HPDE6-E6E7 (cell line): ENCODE results near the gene DNAH8.

ENCODE experiments used
- DNase-seq: peaks from one replicate; pipeline ENCODE4 v3.0.0; 2011; ENCODE audit warnings: missing footprints; ENCODE audit errors: extremely low spot score

DNAH8 gene

DNA sequence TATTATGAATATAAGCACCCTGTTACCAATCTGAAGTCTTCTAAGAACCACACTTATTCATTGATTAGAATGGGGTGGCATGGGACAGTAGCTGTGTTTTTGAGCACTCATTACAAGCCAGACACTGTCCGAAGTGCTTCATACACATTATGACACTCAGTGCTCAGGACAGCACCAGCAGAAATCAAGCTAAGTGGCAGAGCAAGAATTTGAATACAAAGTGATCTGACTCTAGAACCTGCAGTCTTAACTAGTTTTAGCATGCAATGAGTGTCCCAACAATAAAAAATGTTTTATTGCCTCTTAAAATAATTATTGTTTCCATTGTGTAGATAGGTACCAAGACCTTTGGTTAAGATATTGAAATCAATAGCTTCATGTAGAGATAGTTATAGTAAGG is 294.4 kb downstream of the DNAH8 start:
- DNase-seq, result no peak

DNA sequence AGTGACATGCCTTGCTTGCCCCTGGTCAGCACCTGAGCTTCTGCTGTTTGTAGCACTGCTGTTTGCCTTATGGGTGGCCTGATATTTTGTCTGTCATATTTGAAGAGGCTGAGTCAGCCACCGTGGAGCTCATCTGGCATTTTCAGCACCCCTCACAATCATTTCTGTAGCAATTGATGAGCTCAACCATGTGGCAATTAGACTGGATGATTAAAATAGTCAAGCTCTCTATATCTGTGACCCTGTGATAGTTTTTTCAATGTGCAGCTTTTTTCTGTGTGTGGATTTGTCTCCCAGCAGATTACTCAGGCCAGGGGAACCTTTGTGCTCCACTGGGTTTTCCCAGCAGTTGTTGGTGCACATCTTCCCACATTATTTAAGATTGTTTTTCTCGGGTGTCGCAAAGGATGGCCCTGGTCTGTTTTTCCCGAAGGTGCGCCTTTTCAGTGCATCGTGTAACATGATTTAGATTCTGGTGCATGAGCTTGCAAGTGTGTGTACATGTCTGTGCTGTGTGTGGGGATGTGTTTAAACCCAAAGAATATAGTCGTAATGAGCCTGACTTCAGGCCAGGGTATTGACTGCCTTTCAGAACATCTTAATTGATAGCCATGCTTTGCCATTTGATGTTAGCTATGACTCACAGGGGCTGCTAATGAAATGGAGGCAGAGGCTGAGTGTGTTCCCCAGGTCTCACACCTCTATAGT is 301.9 kb downstream of the DNAH8 start:
- no peak for DNase-seq

DNA sequence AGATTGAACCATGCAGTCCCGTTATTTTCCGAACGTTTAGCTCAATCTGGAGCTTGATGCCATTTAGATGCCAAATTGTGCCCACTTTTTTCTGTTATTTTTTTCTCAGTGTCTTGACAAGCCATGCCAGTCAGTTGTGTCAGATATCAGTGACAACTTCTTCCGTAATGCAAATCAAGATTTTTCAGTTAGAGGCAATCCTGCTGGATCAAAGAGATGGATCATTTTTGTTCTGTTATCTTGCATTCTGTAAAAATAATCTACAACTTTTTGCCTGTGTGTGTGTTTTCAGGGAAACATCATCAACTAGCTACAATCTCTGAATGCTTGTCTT is 302.4 kb downstream of the DNAH8 start:
- no peak for DNase-seq

DNA sequence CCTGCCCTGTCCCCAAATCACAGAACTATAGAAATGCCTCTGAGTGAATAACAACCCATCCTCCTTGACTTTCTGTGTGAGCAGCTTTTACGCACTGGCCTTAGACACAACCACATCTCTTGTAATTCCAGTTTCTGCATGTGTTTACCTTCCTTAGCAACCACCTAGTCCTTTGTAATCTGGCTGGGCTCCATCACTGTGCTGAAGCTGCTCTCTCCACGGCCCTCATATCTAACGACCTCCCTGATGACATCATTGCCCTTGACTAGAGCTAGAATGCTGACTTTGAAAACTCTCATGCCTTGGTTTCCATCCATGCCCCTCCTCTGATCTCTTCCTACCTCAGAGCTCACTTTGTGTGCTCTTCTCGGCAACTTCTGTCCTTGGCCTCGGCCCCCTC is 303.0 kb downstream of the DNAH8 start:
- DNase-seq, result no peak

DNA sequence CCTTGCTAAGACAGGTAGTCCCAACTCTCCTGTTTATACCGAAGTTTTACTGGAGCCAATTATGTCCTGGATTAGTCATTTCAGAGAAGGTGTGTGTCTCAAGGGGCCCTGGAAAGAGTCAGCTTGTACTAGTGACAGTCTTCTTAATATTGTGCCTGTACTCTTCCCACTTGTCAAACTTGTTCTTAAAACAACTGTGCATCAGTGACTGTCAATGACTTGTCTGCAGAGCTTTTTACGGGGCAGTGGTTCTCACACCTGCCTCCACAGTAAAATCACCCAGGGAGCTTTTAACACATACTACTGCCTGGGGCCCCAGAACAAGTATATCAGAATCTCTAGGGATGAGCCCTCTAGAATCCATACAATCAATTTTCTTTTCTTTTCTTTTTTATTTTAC is 305.0 kb downstream of the DNAH8 start:
- no peak for DNase-seq

DNA sequence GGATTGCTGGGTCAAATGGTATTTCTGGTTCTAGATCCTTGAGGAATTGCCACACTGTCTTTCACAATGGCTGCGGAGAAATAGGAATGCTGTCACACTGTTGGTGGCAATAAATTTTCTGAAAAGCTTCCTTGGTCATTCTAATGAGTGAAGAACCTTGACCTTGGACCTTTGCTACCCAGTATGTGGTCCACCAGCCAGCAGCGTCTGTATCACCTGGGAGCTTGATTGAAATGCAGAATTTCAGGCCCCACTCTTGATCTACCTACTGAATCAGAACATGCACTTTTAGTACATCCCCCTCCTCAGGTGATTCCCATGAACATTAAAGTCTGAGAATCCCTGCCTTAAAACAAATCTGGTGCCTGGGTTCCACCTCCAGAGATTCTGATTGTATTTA is 305.9 kb downstream of the DNAH8 start:
- DNase-seq, result no peak

DNA sequence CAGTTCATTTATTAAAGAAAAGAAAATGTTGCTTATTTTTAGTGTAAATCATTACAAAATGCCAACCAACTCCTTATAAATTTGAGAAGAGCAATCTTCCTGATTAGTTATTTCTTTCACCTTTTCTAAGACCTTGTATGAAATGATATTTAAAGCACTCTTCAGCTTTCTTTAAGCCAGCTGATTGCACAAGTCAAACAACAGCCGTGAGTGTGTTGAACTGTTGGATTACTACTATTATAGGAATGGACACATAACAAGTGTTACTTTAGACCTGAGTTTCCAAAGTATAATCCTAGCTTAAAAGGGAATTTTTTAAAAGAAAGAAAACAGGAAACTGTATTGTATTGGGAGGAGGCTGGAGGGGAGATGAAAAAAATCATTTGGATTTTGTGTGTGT is 306.7 kb downstream of the DNAH8 start:
- no peak for DNase-seq

DNA sequence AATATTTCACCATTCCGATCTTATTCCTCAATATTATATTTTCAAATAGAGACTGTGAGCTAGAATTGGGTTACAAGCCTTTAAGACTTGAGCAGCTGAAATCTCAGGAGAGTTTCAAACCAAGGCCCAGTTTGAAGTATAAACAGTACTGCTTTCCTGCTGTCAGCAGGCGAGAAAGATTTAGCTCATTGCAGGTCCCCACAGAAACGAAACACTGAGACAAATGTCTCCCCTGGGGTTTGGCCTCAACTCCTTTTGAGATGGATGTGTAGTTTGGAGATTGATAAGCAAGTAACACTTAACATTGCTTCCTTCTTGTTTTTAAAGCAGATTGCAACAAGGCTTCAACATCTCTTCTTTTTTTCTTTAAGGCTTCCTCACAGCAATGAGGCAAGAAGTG is 311.1 kb downstream of the DNAH8 start:
- no peak for DNase-seq

DNA sequence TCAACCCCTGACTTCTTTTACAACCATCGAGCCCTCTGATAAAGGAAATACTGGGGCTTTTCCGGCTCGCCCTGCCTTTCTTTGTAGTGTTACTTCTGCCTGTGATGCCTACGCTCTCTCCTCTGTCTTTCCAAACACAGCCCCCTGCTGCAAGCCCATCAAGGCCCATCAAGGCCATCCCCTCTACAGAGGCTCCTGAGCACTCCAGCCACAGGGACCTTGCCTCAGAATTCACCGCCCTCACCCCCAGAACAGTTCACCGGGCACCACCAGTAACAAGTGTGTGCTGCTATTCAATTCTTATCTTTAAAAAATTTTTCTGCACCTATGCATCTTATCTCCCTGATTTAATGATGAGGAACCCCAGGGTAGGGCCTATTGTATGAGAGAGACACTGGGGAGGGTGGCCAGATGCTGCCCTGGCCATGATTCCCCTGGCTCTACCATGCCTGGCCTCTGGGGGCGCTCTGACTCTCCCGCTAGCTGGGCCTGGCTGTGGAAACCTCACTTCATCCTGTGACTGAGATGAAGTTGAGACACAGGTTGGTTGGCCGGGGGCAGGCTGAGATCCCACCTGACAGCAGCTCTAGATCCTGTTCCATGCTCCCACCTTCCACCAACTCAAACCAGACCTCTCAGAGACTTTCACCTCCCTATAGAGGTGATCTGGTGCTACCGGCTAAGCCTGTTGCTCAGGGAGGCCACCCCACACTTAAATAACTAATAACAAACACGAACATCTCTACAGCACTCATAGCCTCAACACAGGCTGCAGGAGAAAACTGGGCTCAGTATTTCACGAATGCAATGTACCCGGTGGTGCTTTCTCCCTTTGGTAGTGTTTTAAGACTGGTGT is 314.3 kb downstream of the DNAH8 start:
- peak; percentile 26 for DNase-seq

DNA sequence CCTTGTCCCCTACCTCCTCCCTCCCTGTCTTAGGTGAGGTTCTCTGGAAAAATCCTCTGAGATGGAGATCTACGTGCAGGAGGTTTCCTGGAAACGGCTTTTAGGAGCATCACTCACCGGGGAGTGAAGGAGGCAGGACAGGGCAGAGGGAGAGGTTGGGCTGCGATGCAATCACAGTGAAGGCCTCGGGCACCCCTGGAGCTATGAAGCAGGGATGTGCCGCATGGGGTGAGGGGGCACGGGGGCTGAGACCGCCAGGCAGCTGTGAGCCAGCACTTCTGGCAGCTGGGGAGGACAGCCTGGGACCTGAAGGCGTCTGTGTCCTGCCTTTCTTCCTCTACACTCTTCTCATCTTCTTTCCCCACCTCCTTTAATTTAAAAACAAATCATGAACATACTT is 320.6 kb downstream of the DNAH8 start:
- DNase-seq, result no peak

DNA sequence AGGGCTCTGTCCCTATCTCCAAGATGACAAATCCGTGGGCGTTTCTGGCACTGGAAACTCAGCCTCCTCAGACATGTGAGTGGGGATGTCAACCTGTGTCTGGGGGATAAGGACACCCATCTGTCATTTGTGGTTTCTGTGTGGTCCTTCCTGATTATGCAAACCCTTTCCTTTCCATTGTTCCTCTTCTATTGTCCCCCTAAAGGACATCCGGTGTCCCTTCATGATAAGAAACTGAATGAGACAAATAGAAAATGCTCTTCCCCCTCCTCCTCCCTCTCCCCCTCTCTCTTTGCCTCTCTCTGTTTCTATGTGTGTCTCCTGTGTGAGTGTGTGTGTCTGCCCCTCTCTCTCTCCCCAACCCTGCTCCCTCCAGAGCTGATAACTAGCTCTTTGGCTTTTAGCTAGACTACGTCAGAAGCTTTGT is 322.0 kb downstream of the DNAH8 start:
- DNase-seq, result no peak

DNA sequence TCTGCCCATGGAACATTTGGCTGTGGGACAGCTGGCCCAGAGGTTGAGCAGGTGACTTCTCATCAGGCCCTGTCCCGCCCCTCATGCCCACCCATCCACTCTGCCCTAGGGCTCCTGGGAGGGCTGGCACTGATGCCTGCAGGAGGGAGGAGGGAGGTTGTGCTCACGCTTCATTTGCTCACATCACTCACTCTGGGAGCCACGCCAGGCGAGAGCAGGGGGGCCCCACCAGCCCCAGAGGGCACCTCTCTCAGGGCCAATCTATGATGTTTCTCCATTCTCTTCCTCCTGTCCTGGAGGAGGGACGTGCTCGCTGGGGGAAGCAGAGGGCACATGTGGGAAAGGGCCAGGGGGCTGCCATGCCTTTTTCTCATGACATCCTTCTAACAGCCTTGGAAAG is 322.6 kb downstream of the DNAH8 start:
- DNase-seq, result no peak

DNA sequence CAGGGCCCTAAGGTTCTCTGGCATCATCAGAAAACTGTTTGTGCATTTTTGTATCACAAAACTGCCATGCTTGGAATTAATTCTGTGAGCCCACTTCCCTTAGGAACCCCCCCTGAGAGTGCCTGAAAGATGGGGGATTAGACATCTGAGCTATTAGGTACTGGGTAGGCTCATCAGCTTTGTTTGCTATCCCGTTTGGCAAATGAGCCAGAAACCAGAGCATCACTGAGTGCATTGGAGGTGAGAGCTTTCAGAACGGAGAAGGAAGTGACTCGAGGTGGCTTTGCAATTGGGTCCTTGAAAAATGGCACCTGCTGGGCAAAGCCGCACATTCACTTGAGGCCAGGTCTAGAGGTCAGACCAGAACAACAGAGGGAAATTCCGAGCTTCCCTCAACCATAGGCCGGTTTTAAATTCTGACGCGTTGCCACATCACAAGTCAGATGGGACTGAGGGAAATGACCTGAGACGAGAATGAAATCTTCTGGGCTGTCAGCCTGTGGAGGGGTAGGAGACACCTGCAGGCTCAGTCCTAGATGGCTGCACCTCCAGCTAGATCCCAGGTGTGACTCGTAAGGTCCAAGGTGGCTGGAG is 325.1 kb downstream of the DNAH8 start:
- DNase-seq, result no peak

DNA sequence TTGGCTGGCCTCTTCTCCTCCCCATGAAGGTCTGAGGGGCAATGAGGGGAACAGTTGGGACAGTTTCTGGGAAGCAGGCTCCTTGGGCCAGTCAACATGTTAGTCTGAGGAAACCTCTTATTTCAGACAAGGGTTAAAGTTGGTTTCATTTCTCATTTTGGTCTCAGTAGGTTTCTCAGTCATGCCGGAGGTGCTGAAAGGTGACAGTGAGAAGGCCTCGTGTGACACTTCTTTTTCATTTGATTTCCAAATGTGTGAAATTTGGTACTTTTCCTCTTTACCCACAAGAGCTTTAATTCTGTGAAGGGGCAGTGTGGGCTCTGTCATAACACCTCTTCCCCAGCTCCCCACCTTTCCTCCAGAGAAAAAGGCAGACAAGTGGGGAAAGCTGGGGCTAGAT is 326.0 kb downstream of the DNAH8 start:
- no peak for DNase-seq

DNA sequence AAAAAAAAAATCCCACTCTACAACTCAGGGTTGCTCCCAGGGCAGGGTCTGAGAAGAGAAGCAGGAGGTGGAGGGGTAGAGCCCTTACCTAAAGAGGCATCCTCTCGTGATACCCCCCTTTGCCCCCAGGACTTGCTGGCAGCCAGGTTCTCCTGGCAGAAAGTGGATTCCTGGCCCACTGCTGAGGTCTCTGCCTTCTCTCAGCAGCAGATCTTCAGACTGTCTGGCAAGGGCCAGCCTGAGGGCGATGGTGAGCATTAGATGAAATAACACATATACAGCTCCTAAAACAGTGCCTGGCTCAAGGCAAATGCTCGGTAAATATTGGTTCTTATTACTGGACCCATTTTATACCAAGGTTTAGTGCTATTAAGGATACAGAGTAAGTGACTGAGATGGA is 328.7 kb downstream of the DNAH8 start:
- no peak for DNase-seq

DNA sequence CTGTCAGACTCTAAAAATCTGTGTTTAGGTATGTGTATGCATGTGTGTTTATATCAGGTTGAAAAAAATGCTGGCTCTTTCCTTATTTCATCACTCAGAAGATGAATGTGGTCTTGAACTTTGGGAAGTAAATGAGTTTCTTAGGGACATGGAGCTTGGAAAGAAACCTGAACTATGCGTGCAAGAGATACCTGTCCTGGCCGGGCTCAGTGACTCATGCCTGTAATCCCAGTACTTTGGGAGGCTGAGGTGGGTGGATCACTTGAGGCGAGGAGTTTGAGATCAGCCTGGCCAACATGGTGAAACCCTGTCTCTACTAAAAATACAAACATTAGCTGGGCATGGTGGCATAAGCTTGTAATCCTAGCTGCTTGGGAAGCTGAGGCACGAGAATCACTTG is 329.1 kb downstream of the DNAH8 start:
- no peak for DNase-seq

DNA sequence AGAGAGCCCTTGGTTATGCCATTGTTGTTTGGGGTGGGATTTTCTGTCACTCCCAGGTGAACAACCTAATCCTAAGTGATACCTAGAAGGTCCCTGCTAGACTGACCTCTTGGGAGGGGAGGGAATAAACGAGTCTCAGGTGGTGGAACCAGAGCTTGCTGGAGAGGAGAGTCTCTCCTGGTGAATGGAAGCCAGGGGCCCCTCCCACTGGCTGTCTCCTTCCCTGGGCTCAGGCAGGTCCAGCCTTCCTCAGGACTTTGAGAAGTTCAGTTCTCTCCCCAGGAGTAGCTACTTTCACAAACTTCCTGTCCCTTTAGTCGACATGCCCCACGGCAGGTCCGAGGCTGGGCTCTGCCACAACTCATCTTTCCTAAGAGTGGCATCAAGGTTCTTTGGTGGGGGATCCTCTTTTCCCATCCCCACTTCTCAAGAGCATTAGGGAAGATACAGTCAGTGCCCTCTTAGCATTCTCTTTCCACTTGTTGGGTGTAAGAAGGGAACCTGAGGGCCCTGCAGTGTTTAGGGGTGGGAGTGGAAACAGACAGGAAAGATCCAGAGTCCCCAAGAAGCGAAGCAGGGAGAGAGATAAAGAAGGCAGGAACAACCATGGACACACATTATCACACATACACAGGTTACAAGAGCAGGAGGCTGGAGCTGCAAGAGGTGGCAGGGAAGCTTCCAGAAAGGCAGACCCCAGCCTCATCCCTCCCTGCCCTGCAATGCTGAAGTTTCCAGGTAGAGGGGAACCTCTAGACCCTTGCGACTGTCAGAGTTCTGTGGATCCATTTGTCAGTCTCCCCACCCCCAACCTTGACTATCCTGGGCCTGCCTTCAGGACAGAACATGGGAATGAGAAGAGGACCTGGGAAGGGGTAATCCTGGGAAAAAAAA is 332.6 kb downstream of the DNAH8 start:
- no peak for DNase-seq

DNA sequence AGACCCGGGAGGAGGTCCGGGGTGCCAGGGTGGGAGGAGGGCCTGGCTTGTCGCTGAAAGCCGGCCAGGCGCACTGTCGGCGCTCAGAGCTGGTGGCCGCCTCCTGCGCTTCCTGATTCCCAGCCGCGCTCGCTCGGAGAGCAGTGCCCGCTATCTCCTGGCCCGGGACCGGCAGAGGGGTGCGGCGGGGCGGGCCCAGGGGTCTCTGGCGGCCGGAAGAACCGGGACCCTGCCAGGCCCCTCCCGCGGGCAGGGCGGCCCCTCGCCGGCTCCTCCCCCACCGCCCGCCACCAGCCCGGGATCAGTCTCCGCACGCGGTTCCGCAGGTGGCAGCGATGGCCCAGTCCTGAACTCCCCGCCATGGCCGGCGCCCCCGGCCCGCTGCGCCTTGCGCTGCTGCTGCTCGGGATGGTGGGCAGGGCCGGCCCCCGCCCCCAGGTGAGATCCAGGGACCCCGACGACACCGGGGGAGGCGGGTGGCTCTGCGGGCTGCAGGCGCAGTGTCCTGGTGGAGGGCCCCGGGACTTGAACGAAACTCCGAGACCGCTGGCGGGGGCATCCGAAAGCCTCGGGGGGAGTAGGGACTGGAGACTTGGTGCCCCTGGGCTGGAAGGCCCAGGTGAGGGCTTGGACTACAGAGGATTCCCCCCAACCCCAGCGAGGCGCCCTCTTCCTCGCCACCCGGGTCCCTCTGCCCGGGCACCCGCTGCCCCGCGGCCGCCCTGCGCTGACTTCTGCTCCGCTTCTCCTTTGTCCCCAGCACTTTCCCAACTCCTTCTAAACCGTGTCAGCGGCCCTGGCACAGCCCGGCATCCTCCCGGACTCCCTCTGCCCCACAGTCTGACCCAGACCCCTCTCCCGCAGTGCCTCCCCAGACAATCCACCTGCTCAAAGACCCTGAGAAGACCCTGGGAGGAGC is 333.6 kb downstream of the DNAH8 start, which contains the start of gene GLP1R:
GLP1R (plus strand) TSS at position 301 of the 919 bp plus-strand sequence; CDS start at position 361, 60 bp downstream.
- no peak for DNase-seq

DNA sequence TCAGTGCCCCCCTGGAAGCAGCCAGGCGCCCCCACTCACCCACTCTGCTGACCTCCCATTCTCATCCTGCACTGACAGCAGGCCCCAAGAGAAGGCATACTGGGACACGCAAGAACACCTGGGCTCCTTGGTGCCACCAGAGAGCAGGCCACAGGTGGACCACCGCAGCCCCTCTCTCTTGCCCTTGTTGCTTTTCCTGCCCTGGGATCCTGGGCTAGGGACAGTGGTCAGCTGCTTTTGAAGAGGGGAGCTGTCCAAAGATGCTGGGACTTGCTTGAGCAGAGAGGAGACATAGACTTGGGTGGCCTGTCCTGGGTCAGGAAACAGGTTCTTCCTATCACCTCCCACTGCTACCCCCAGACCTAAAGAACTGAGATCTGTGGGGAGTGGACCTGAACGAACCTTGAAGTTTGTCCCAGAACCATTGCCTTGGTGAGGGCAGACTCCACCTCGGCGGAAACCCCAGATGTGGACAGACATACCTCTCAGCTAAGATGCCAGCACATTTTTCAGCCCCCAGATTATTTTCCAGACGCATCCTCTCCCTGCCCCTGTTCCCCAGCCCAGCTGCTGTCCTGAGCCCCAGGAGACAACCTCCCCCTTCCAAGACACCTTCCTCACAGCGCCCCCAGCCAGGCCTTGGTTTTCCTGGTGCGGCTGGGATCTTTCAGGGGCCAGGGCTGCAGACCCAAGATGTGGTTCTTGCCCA is 334.6 kb downstream of the DNAH8 start:
- no peak for DNase-seq

DNA sequence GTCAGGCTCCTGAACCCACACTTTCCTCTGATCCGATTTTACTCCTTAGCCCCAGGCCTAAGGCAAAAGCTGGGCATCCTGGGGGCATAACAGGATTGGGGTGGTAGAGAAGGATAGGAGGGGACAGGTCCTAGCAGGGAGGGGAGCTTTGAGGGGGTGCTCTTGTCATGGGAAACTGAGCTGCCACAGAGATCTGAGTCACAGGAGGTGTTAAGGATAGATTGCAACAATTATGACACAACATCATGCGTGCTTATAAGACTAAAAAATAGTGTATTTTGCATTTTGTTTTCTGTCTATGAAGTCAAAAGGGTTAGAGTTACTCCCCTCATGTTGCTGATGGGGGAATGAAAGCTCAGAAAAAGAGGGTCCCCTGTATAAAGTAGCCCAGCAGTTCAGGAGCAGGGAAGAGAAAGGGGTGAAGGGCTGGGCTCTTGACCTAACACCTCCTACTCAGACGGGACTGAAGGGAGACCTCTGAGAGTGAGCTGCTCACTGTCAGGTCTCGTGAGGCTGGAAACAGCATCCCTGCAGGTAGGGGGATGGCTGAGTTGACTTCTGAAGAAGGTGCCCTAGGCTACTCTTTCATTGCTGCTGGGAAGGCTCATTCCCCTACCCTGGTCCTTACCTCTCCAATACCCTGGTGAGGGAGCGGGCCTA is 335.5 kb downstream of the DNAH8 start:
- DNase-seq, result no peak
